ENCODE results near the gene MVK. TPM values are rescaled to one million over a fixed set of nuclear protein-coding genes. Genes with fewer than 3 reads are reported as not detected.
A peak's percentile ranks its signal among the peaks of the same experiment; 100 is the strongest.

MVK gene
- total and polyA plus RNA-seq, 2 of the 4 experiments (the other 2 are of a cell fraction), result 6.6 to 11.5 TPM

DNA sequence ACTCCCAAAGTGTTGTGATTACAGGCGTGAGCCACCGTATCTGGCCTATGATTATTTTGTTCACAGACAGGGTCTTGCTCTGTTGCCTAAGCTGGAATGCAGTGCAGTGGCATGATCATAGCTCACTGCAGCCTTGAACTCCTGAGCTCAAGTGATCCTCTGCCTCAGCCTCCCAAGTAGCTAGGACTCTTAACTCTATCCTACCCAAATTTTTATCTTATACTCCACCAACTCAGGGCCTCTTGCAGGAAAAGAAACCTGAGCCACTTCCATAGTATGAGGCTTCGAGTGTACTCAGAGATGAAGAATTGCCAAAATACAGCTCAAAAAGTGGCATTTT lies 1.1 kb upstream of the MVK start:
- Histone ChIP-seq H3K4ac (ENCODE audit: low read depth, low read length) (no peak overlapping the region), H3K79me1 (ENCODE audit: low read depth in 1 of 2, low read length in 2 of 2) (peaks cover 3 to 16% of the 10 kb centered on the region in 2 experiments; a peak in 3 of 4 replicates), H3K4me2 (ENCODE audit: low read depth, low read length) (no peak overlapping the region), H3K9ac (ENCODE audit: low read depth, low read length) (no peak overlapping the region), H4K8ac (ENCODE audit: low read depth in 2 of 2, low read length in 2 of 2) (peak overlapping the region in 1 of 2 experiments; percentile 85; a peak in 2 of 4 replicates), H4K91ac (ENCODE audit: insufficient read depth, low read depth, low read length) (no peak overlapping the region), H2AK9ac (replicated peaks; ENCODE audit: low read depth, low read length, poor library complexity) (no peak overlapping the region), H4K20me1 (ENCODE audit: insufficient read depth, low read length) (no peaks in the 10 kb centered on the region), H3K4me3 (ENCODE audit: insufficient read depth, low read depth, low read length) (no peak overlapping the region), H3K9me3 (ENCODE audit: control insufficient read depth, insufficient read depth, low read length) (no peaks in the 10 kb centered on the region), H3K23ac (ENCODE audit: low read depth, low read length) (no peak overlapping the region), H2AFZ (replicated peaks; ENCODE audit: low read length, poor library complexity) (no peak overlapping the region), H2BK20ac (ENCODE audit: low read depth, low read length) (no peak overlapping the region), H3K4me1 (ENCODE audit: control insufficient read depth, insufficient read depth, low read length) (peaks cover 2% of the 10 kb centered on the region; the same call in 1 of the 2 replicates), H4K5ac (ENCODE audit: low read depth, low read length) (peak overlapping the region; percentile 21; the same call in 1 of the 2 replicates), H2BK15ac (ENCODE audit: low read depth, low read length) (no peak overlapping the region), H3K36me3 (ENCODE audit: control insufficient read depth, insufficient read depth, low read length) (peaks cover 8% of the 10 kb centered on the region), H3K18ac (ENCODE audit: low read depth, low read length) (no peak overlapping the region), H3K14ac (replicated peaks; ENCODE audit: low read depth, low read length) (no peak overlapping the region; the same call in 1 of the 2 replicates), H3K27ac (ENCODE audit: insufficient read depth, low read length) (no peak overlapping the region), H2AK5ac (ENCODE audit: low read depth, low read length) (no peak overlapping the region), H2BK5ac (ENCODE audit: low read depth, low read length, poor library complexity, severe bottlenecking) (no peak overlapping the region), H3K9me1 (ENCODE audit: insufficient read depth, low read length) (peaks cover 5% of the 10 kb centered on the region), H2BK120ac (ENCODE audit: low read depth, low read length) (no peak overlapping the region), H3K27me3 (ENCODE audit: control insufficient read depth, insufficient read depth, low read length) (no peaks in the 10 kb centered on the region), H3K56ac (ENCODE audit: extremely low read depth, insufficient read depth, low read length) (no peak overlapping the region)
- intact Hi-C loops (cut with micrococcal nuclease) (no loop called here), dilution Hi-C loops (cut with HindIII; ENCODE audit: low sequenced_read_pairs, unreplicated experiment) (no loop called here), in situ Hi-C loops (cut with MboI; ENCODE audit: low sequenced_read_pairs) (no loop called here)
- ChIA-PET POLR2A (ENCODE audit: unreplicated experiment) (interaction anchor here (0.6 kb wide), 1 partner anchor 67 kb away, joined by 3 read pairs; no protein-coding TSS in a partner anchor), CTCF (interaction anchor here (1.0 kb wide), 1 partner anchor 13 kb away, joined by 3 read pairs; no protein-coding TSS in a partner anchor)
- no TSS peak for BruUV-seq (replicated peaks)
- WGBS, 2 experiments (ENCODE audit: extremely low coverage in 2 of 2, insufficient read length in 1 of 2), result 95% methylated on average over 2 of the region's 3 CpGs; no CpG with 5 or more reads in 1 of the 2 experiments
- TF ChIP-seq POLR2A (IDR thresholded peaks at IDR 0.05; ENCODE audit: low read depth, low read length), result no peak
- TF ChIP-seq, protein P1, sequence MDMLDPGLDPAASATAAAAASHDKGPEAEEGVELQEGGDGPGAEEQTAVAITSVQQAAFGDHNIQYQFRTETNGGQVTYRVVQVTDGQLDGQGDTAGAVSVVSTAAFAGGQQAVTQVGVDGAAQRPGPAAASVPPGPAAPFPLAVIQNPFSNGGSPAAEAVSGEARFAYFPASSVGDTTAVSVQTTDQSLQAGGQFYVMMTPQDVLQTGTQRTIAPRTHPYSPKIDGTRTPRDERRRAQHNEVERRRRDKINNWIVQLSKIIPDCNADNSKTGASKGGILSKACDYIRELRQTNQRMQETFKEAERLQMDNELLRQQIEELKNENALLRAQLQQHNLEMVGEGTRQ (IDR thresholded peaks at IDR 0.05; ENCODE audit: low read depth, low read length), result no peak
- TF ChIP-seq MXI1 (IDR thresholded peaks at IDR 0.05; ENCODE audit: borderline replicate concordance, low read depth, low read length), result no peak
- TF ChIP-seq RFX5 (IDR thresholded peaks at IDR 0.05; ENCODE audit: low read depth, low read length), result no peak
- no peak for TF ChIP-seq RAD21 (IDR thresholded peaks at IDR 0.05; ENCODE audit: low read length)
- TF ChIP-seq MAFK (IDR thresholded peaks at IDR 0.05; ENCODE audit: low read depth, low read length), result no peak
- TF ChIP-seq MAZ (IDR thresholded peaks at IDR 0.05; ENCODE audit: borderline replicate concordance, low read depth, low read length), result no peak
- TF ChIP-seq, protein P2, sequence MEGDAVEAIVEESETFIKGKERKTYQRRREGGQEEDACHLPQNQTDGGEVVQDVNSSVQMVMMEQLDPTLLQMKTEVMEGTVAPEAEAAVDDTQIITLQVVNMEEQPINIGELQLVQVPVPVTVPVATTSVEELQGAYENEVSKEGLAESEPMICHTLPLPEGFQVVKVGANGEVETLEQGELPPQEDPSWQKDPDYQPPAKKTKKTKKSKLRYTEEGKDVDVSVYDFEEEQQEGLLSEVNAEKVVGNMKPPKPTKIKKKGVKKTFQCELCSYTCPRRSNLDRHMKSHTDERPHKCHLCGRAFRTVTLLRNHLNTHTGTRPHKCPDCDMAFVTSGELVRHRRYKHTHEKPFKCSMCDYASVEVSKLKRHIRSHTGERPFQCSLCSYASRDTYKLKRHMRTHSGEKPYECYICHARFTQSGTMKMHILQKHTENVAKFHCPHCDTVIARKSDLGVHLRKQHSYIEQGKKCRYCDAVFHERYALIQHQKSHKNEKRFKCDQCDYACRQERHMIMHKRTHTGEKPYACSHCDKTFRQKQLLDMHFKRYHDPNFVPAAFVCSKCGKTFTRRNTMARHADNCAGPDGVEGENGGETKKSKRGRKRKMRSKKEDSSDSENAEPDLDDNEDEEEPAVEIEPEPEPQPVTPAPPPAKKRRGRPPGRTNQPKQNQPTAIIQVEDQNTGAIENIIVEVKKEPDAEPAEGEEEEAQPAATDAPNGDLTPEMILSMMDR (conservative IDR thresholded peaks at IDR 0.05; ENCODE audit: low read depth, low read length), result no peak
- no peak for ATAC-seq (ENCODE audit: low read depth)
- no peak for DNase-seq
